ENCODE results near the gene MLLT10.

GRCh38 chr10:21579291-21579690 lies 45.3 kb downstream of the MLLT10 start:
- no peak for TF ChIP-seq POLR2AphosphoS5 (IDR thresholded peaks at IDR 0.05)
- no peak for TF ChIP-seq EP300 (IDR thresholded peaks at IDR 0.05)
- TF ChIP-seq CTCF (IDR thresholded peaks at IDR 0.05), result no peak
